Astrocyte (in vitro differentiated cells and primary cell): ENCODE data around the gene SPACA1. TPM values are rescaled to one million over a fixed set of nuclear protein-coding genes. Genes with fewer than 3 reads are reported as not detected.
A peak's percentile ranks its signal among the peaks of the same experiment; 100 is the strongest.

ENCODE experiments used
- DNase-seq: peaks from one replicate; pipeline ENCODE4 v3.0.0-alpha.2; 2010; ENCODE audit warnings: low read depth
- FAIRE-seq: peaks from 2 replicates; lab custom pipeline; 2011; peaks lifted over from hg19 to GRCh38; lab: Jason Lieb, UNC
- H2AFZ ChIP-seq: 2 replicates; pipeline ENCODE4 v1.6.0; 2012; ENCODE audit warnings: low read depth, low read length, inconsistent platforms
- H3K27ac ChIP-seq: 2 replicates; pipeline ENCODE4 v1.5.1; 2011; ENCODE audit warnings: low read depth, low read length, inconsistent platforms
- H3K27me3 ChIP-seq: 2 replicates; pipeline ENCODE4 v1.6.0; 2011; ENCODE audit warnings: low read length, inconsistent platforms; ENCODE audit not compliant: insufficient read depth
- H3K36me3 ChIP-seq: 2 replicates; pipeline ENCODE4 v1.5.1; 2011; ENCODE audit warnings: low read length, inconsistent platforms; ENCODE audit not compliant: insufficient read depth
- H3K4me1 ChIP-seq: 2 replicates; pipeline ENCODE4 v1.5.1; 2011; ENCODE audit warnings: low read length, inconsistent platforms; ENCODE audit not compliant: insufficient read depth
- H3K4me2 ChIP-seq: 2 replicates; pipeline ENCODE4 v1.6.0; 2012; ENCODE audit warnings: low read length, inconsistent platforms
- H3K4me3 ChIP-seq: 2 replicates; pipeline ENCODE4 v1.5.1; 2011; ENCODE audit warnings: low read depth, mild to moderate bottlenecking, low read length, inconsistent platforms; ENCODE audit not compliant: insufficient read depth
- H3K79me2 ChIP-seq: 2 replicates; pipeline ENCODE4 v1.6.0; 2012; ENCODE audit warnings: mild to moderate bottlenecking, low read length, inconsistent platforms; ENCODE audit not compliant: insufficient read depth
- H3K9ac ChIP-seq: 2 replicates; pipeline ENCODE4 v1.6.0; 2012; ENCODE audit warnings: mild to moderate bottlenecking, low read length, inconsistent platforms
- H3K9me3 ChIP-seq: 2 replicates; pipeline ENCODE4 v1.5.1; 2012; ENCODE audit warnings: low read depth, mild to moderate bottlenecking, low read length, inconsistent platforms; ENCODE audit not compliant: insufficient read depth
- H4K20me1 ChIP-seq: 2 replicates; pipeline ENCODE4 v1.6.0; 2012; ENCODE audit warnings: low read length, inconsistent platforms; ENCODE audit not compliant: insufficient read depth
- H3K27ac Mint-ChIP-seq: one replicate; pipeline ENCODE4 v1.8.0; 2021; ENCODE audit warnings: mild to moderate bottlenecking, mixed read lengths; ENCODE audit not compliant: unreplicated experiment
- H3K27me3 Mint-ChIP-seq: one replicate; pipeline ENCODE4 v1.8.0; 2021; ENCODE audit warnings: low read depth, mixed read lengths; ENCODE audit not compliant: unreplicated experiment
- H3K36me3 Mint-ChIP-seq: one replicate; pipeline ENCODE4 v1.8.0; 2021; ENCODE audit warnings: low read depth, mixed read lengths; ENCODE audit not compliant: unreplicated experiment
- H3K4me1 Mint-ChIP-seq: one replicate; pipeline ENCODE4 v1.8.0; 2021; ENCODE audit warnings: low read depth, mixed read lengths; ENCODE audit not compliant: unreplicated experiment
- H3K4me3 Mint-ChIP-seq: one replicate; pipeline ENCODE4 v1.8.0; 2021; ENCODE audit warnings: mild to moderate bottlenecking, moderate library complexity, mixed read lengths; ENCODE audit not compliant: unreplicated experiment
- H3K9me3 Mint-ChIP-seq: one replicate; pipeline ENCODE4 v1.8.0; 2021; ENCODE audit warnings: mild to moderate bottlenecking, mixed read lengths; ENCODE audit not compliant: unreplicated experiment
- EZH2 ChIP-seq: IDR thresholded peaks from 2 replicates; pipeline ENCODE4 v1.6.1; 2012; ENCODE audit warnings: mild to moderate bottlenecking, low read length, inconsistent platforms; ENCODE audit not compliant: insufficient read depth
- total RNA-seq: library from RNA; stranded (reverse); gene quantifications from 2 replicates; pipeline ENCODE4 v1.2.1, GENCODE V29; 2021
- TF ChIP-seq, protein P1 (sequence below): IDR thresholded peaks from 2 replicates; pipeline ENCODE4 v1.5.1; 2011; ENCODE audit warnings: low read depth, mild to moderate bottlenecking, inconsistent platforms, low read length, moderate library complexity; ENCODE audit not compliant: insufficient read depth

The SPACA1 gene
- total RNA-seq, 1 donor from 2014 or later = not detected

GRCh38 chr6:88004707-88005106, 42.9 kb upstream of the SPACA1 start:
- Histone ChIP-seq H3K27me3 (peaks cover 1% of the 10 kb centered on the region), H3K36me3 (no peaks in the 10 kb centered on the region), H4K20me1 (no peaks in the 10 kb centered on the region), H3K4me2 (no peak overlapping the region), H3K9me3 (no peaks in the 10 kb centered on the region), H2AFZ (no peak overlapping the region), H3K27ac (no peak overlapping the region), H3K4me3 (no peak overlapping the region), H3K4me1 (no peaks in the 10 kb centered on the region), H3K9ac (no peak overlapping the region), H3K79me2 (no peaks in the 10 kb centered on the region)
- Mint-ChIP-seq H3K4me3 (no peak overlapping the region), H3K27me3 (no peaks in the 10 kb centered on the region), H3K9me3 (no peaks in the 10 kb centered on the region), H3K36me3 (no peaks in the 10 kb centered on the region), H3K4me1 (peaks cover 17% of the 10 kb centered on the region), H3K27ac (no peak overlapping the region)
- DNase-seq = no peak
- no peak for FAIRE-seq
- TF ChIP-seq, protein P1, sequence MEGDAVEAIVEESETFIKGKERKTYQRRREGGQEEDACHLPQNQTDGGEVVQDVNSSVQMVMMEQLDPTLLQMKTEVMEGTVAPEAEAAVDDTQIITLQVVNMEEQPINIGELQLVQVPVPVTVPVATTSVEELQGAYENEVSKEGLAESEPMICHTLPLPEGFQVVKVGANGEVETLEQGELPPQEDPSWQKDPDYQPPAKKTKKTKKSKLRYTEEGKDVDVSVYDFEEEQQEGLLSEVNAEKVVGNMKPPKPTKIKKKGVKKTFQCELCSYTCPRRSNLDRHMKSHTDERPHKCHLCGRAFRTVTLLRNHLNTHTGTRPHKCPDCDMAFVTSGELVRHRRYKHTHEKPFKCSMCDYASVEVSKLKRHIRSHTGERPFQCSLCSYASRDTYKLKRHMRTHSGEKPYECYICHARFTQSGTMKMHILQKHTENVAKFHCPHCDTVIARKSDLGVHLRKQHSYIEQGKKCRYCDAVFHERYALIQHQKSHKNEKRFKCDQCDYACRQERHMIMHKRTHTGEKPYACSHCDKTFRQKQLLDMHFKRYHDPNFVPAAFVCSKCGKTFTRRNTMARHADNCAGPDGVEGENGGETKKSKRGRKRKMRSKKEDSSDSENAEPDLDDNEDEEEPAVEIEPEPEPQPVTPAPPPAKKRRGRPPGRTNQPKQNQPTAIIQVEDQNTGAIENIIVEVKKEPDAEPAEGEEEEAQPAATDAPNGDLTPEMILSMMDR = no peak

DNA sequence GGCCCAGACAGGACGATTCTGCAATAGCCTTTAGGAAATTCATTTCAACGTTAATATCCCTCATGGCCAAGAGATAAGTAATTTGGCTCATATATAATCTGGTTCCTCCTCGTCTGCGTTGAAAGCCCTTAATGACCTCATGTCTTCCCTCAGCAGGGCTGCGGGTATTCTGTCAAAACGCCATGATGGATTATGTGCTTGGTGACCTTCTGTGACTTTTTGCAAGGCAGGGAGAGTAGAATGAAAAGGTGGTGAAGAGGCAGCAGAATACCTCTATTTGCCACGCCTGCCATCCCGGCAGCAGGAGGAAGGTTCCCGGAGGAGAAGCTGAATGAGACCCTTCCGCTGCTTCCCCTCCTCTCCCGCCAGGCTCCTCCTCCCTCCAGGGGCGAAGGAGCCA, 41.1 kb upstream of the SPACA1 start:
- Histone ChIP-seq H3K36me3 (no peaks in the 10 kb centered on the region), H3K4me3 (no peak overlapping the region), H2AFZ (no peak overlapping the region), H3K4me2 (no peak overlapping the region), H3K4me1 (no peaks in the 10 kb centered on the region), H3K9ac (no peak overlapping the region), H3K79me2 (no peaks in the 10 kb centered on the region), H3K27me3 (no peaks in the 10 kb centered on the region), H4K20me1 (no peaks in the 10 kb centered on the region), H3K27ac (no peak overlapping the region), H3K9me3 (no peaks in the 10 kb centered on the region)
- DNase-seq = no peak
- Mint-ChIP-seq H3K4me1 (peaks cover 18% of the 10 kb centered on the region), H3K9me3 (no peaks in the 10 kb centered on the region), H3K36me3 (no peaks in the 10 kb centered on the region), H3K27me3 (no peaks in the 10 kb centered on the region), H3K27ac (no peak overlapping the region), H3K4me3 (no peak overlapping the region)
- no peak for TF ChIP-seq EZH2
- TF ChIP-seq, protein P1 = no peak
- no peak for FAIRE-seq

GRCh38 chr6:88008411-88008810, 39.2 kb upstream of the SPACA1 start:
- no peaks in the 10 kb centered on the region for H4K20me1 ChIP-seq
- FAIRE-seq = no peak
- H3K4me2 ChIP-seq = peak overlapping the region; percentile 58
- peaks cover 18% of the 10 kb centered on the region for H3K4me1 Mint-ChIP-seq
- no peaks in the 10 kb centered on the region for H3K9me3 Mint-ChIP-seq
- H3K27me3 Mint-ChIP-seq = peaks cover 5% of the 10 kb centered on the region
- no peaks in the 10 kb centered on the region for H3K4me1 ChIP-seq
- peak overlapping the region; percentile 90 for H3K27ac Mint-ChIP-seq
- H3K9me3 ChIP-seq = no peaks in the 10 kb centered on the region
- H2AFZ ChIP-seq = no peak overlapping the region
- peak; percentile 4 for DNase-seq
- H3K27me3 ChIP-seq = no peaks in the 10 kb centered on the region
- peak overlapping the region; percentile 8 for H3K27ac ChIP-seq
- H3K4me3 Mint-ChIP-seq = peak overlapping the region; percentile 11
- H3K4me3 ChIP-seq = no peak overlapping the region
- TF ChIP-seq EZH2 = no peak
- TF ChIP-seq, protein P1 = no peak
- H3K9ac ChIP-seq = peak overlapping the region; percentile 35
- no peaks in the 10 kb centered on the region for H3K36me3 ChIP-seq
- H3K79me2 ChIP-seq = no peaks in the 10 kb centered on the region
- H3K36me3 Mint-ChIP-seq = no peaks in the 10 kb centered on the region
